Sigmoid colon (tissue), 7 donors: Measurements from ENCODE around the gene MRC2. TPM values are rescaled to one million over a fixed set of nuclear protein-coding genes. Genes with fewer than 3 reads are reported as not detected.

ENCODE experiments used
- DNase-seq: peaks from one replicate; pipeline ENCODE4 v3.0.0-alpha.2; 2019
- H3K27ac ChIP-seq, 4 donors: fragments of 200-600 bp; sonication (generic); one replicate each; pipeline ENCODE4 v1.5.1; 2016 to 2019; ENCODE audit warnings: mild to moderate bottlenecking in 1 of 4
- H3K27me3 ChIP-seq, 3 donors: fragments of 200-600 bp; sonication (generic); one replicate each; pipeline ENCODE4 v1.5.1; 2019; ENCODE audit warnings: mild to moderate bottlenecking in 1 of 3
- H3K36me3 ChIP-seq, 4 donors: fragments of 200-600 bp; sonication (generic); one replicate each; pipeline ENCODE4 v1.5.1; 2016 to 2019
- H3K4me1 ChIP-seq, 4 donors: fragments of 200-600 bp; sonication (generic); one replicate each; pipeline ENCODE4 v1.5.1; 2017 to 2019
- H3K4me3 ChIP-seq, 4 donors: fragments of 200-600 bp; sonication (generic); one replicate each; pipeline ENCODE4 v1.5.1; 2017 to 2019; ENCODE audit warnings: mild to moderate bottlenecking in 2 of 4, moderate library complexity in 1 of 4
- H3K9me3 ChIP-seq, 4 donors: fragments of 200-600 bp in 3 of 4; sonication (generic) in 3 of 4; one replicate each; pipeline versions ENCODE4 v1.5.1 to v1.6.1; 2013 to 2019
- EP300 ChIP-seq, 4 donors: sonication (generic); formaldehyde crosslinking; IDR thresholded peaks; one replicate each; pipeline ENCODE4 v1.6.1; 2017; ENCODE audit warnings: antibody characterized with exemption in 4 of 4
- POLR2A ChIP-seq, 2 donors: fragments of 450-650 bp; IDR thresholded peaks; one replicate each; pipeline ENCODE4 v1.6.1; 2016; ENCODE audit warnings: antibody characterized with exemption in 2 of 2, mild to moderate bottlenecking in 2 of 2, moderate library complexity in 2 of 2
- POLR2AphosphoS5 ChIP-seq, 4 donors: sonication (generic); formaldehyde crosslinking; IDR thresholded peaks; one replicate each; pipeline ENCODE4 v1.6.1; 2017; ENCODE audit warnings: antibody characterized with exemption in 4 of 4
- WGBS, 2 donors: extraction: QIAGEN DNeasy Blood & Tissue Kit; methylation state at CpG; one replicate each; pipeline ENCODE4 v1.1.7; 2013; 5-methylcytosine and 5-hydroxymethylcytosine counted together
- intact Hi-C: fragments of 100-400 bp; cut with DNase I; formaldehyde crosslinking; loops from one replicate; pipeline ENCODE4 v1.15.1; 2023
- polyA plus RNA-seq, 3 donors: library from polyadenylated mRNA; stranded (reverse); fragments of 200-250 nt; gene quantifications; one replicate each; pipeline ENCODE4 v1.2.3, GENCODE V29; 2013
- total RNA-seq, 4 donors: library from RNA; depleted of rRNA; stranded (reverse); fragments of >200 nt; gene quantifications; one replicate each; pipeline ENCODE4 v1.1.0, GENCODE V29; 2016
- TF ChIP-seq, protein P1 (sequence below), 4 experiments: fragments of 450-650 bp in 3 of 4; fragments of 200-600 bp in 1 of 4; IDR thresholded peaks; one replicate each; pipeline ENCODE4 v1.5.1; 2016 to 2019; ENCODE audit warnings: antibody characterized with exemption in 4 of 4, mild to moderate bottlenecking in 3 of 4, moderate library complexity in 2 of 4
- donor health status: healthy with polysubstance abuse.
- donor health status: Bipolar disorder and iron deficiency.
- donor health status: healthy.

MRC2 gene
- total and polyA plus RNA-seq, 7 donors, result 2.5 to 94.4 (median 19.6) TPM

GRCh38 chr17:62628831-62629555 lies 1.5 kb downstream of the MRC2 start:
- WGBS, 2 donors, result 44 to 54% methylated on average over 19 of the region's 19 CpGs
- peaks cover 0 to 34% (median 20%) of the 10 kb centered on the region in 4 donors for H3K4me1 ChIP-seq
- intact Hi-C loops, result no loop called here
- no peaks in the 10 kb centered on the region for H3K9me3 ChIP-seq
- H3K4me3 ChIP-seq, result peak overlapping the region; percentile 26 to 57 (median 51)
- DNase-seq, result no peak
- H3K27ac ChIP-seq, result peak overlapping the region; percentile 66 to 88 (median 79)
- H3K27me3 ChIP-seq, result peaks cover 8 to 35% (median 30%) of the 10 kb centered on the region in 3 donors
- H3K36me3 ChIP-seq, result no peaks in the 10 kb centered on the region
- TF ChIP-seq POLR2A (IDR thresholded peaks at IDR 0.05) (no peak), POLR2AphosphoS5 (IDR thresholded peaks at IDR 0.05) (no peak), EP300 (IDR thresholded peaks at IDR 0.05) (no peak)
- TF ChIP-seq, protein P1, sequence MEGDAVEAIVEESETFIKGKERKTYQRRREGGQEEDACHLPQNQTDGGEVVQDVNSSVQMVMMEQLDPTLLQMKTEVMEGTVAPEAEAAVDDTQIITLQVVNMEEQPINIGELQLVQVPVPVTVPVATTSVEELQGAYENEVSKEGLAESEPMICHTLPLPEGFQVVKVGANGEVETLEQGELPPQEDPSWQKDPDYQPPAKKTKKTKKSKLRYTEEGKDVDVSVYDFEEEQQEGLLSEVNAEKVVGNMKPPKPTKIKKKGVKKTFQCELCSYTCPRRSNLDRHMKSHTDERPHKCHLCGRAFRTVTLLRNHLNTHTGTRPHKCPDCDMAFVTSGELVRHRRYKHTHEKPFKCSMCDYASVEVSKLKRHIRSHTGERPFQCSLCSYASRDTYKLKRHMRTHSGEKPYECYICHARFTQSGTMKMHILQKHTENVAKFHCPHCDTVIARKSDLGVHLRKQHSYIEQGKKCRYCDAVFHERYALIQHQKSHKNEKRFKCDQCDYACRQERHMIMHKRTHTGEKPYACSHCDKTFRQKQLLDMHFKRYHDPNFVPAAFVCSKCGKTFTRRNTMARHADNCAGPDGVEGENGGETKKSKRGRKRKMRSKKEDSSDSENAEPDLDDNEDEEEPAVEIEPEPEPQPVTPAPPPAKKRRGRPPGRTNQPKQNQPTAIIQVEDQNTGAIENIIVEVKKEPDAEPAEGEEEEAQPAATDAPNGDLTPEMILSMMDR (IDR thresholded peaks at IDR 0.05), result no peak

GRCh38 chr17:62629556-62630364 lies 2.3 kb downstream of the MRC2 start:
- peak; percentile 54 for DNase-seq
- TF ChIP-seq, protein P1 (IDR thresholded peaks at IDR 0.05), result no peak
- TF ChIP-seq POLR2A (IDR thresholded peaks at IDR 0.05), result no peak
- no peak for TF ChIP-seq EP300 (IDR thresholded peaks at IDR 0.05)
- no peak for TF ChIP-seq POLR2AphosphoS5 (IDR thresholded peaks at IDR 0.05)
- H3K4me1 ChIP-seq, result peaks cover 0 to 34% (median 20%) of the 10 kb centered on the region in 4 donors
- peaks cover 8 to 35% (median 30%) of the 10 kb centered on the region in 3 donors for H3K27me3 ChIP-seq
- H3K4me3 ChIP-seq, result peak overlapping the region in 3 of 4 donors; percentile 46 to 57 (median 56)
- no peaks in the 10 kb centered on the region for H3K36me3 ChIP-seq
- intact Hi-C loops, result no loop called here
- WGBS, 2 donors, result 64 to 79% methylated on average over 19 of the region's 19 CpGs
- no peaks in the 10 kb centered on the region for H3K9me3 ChIP-seq
- H3K27ac ChIP-seq, result peak overlapping the region; percentile 66 to 88 (median 79)

GRCh38 chr17:62630365-62631085 lies 3.1 kb downstream of the MRC2 start:
- no peak overlapping the region for H3K4me3 ChIP-seq
- peaks cover 0 to 34% (median 20%) of the 10 kb centered on the region in 4 donors for H3K4me1 ChIP-seq
- TF ChIP-seq EP300 (IDR thresholded peaks at IDR 0.05) (no peak), POLR2AphosphoS5 (IDR thresholded peaks at IDR 0.05) (no peak), POLR2A (IDR thresholded peaks at IDR 0.05) (no peak)
- TF ChIP-seq, protein P1 (IDR thresholded peaks at IDR 0.05), result no peak
- no peak overlapping the region for H3K27ac ChIP-seq
- no peaks in the 10 kb centered on the region for H3K36me3 ChIP-seq
- intact Hi-C loops, result no loop called here
- no peaks in the 10 kb centered on the region for H3K9me3 ChIP-seq
- DNase-seq, result peak; percentile 53
- WGBS, 2 donors, result 67 to 81% methylated on average over 12 of the region's 12 CpGs
- peaks cover 8 to 35% (median 30%) of the 10 kb centered on the region in 3 donors for H3K27me3 ChIP-seq

DNA sequence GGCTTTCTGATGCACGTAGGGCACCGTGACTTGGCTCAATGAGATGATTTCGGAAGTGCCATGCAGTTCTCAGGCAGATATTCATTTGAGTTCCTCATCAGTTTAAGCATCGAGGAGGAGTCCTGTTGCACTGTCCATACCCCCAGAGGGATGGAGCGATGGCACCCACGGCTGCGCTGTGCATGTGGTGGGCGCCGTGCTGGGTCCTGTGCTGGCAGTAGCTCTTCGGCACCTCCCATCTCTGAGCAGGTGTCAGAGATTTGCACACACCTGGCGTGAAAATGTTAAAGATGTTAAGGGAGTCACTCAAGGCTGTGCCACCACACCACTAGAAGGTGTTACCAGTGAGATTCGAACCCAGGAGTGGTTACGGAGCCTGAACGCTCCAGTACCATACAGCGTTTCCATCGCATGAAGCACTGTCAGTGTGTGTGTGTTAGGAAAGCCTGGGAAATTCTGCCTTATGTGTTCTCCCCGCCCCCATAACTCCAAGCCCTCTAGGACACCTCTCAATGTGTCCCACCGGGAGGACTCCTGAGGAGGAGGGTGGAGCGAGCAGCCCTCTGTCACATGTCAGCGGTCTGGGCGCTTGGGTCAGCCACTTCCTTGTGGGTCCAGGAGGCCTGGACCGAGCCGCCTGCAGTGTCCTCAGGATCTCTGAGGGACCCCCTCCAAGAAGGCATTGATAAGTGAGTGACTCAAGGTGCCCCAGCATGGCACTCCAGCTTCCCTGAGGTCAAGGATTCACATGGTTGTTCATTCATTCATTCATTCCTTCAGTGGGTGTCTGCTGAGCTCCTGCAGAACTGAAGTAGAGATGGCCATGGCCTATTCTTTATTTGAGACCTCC lies 3.8 kb downstream of the MRC2 start:
- DNase-seq, result peak; percentile 58
- intact Hi-C loops, result no loop called here
- H3K4me3 ChIP-seq, result no peak overlapping the region
- 88 to 95% methylated on average over 23 of the region's 23 CpGs for WGBS, 2 donors
- H3K36me3 ChIP-seq, result no peaks in the 10 kb centered on the region
- TF ChIP-seq POLR2AphosphoS5 (IDR thresholded peaks at IDR 0.05), result no peak
- no peak for TF ChIP-seq EP300 (IDR thresholded peaks at IDR 0.05)
- TF ChIP-seq, protein P1 (IDR thresholded peaks at IDR 0.05), result no peak
- TF ChIP-seq POLR2A (IDR thresholded peaks at IDR 0.05), result no peak
- no peak overlapping the region for H3K27ac ChIP-seq
- peaks cover 0 to 30% (median 20%) of the 10 kb centered on the region in 4 donors for H3K4me1 ChIP-seq
- H3K9me3 ChIP-seq, result no peaks in the 10 kb centered on the region
- H3K27me3 ChIP-seq, result peaks cover 8 to 34% (median 24%) of the 10 kb centered on the region in 3 donors
